Bronchial epithelial cell (primary cell): ENCODE measurements around the gene DLL4. TPM values are rescaled to one million over a fixed set of nuclear protein-coding genes. Genes with fewer than 3 reads are reported as not detected.

ENCODE experiments used
- DNase-seq: peaks from one replicate; pipeline ENCODE4 v3.0.0-alpha.2; 2010; ENCODE audit warnings: low read depth
- FAIRE-seq: peaks from 2 replicates; lab custom pipeline; 2011; peaks lifted over from hg19 to GRCh38; lab: Jason Lieb, UNC
- H3K27me3 ChIP-seq: 2 replicates; pipeline ENCODE4 v1.5.1; 2011; ENCODE audit warnings: low read length; ENCODE audit not compliant: control insufficient read depth, insufficient read depth
- H3K36me3 ChIP-seq: 2 replicates; pipeline ENCODE4 v1.5.1; 2011; ENCODE audit warnings: low read length; ENCODE audit not compliant: control insufficient read depth, insufficient read depth
- H3K4me3 ChIP-seq: 2 replicates; pipeline ENCODE4 v1.5.1; 2011; ENCODE audit warnings: mild to moderate bottlenecking, low read depth, low read length, control low read depth
- CTCF ChIP-seq: IDR thresholded peaks from 2 replicates; pipeline ENCODE4 v1.5.1; 2011; ENCODE audit warnings: mild to moderate bottlenecking, moderate library complexity, low read length, control low read depth, inconsistent platforms; ENCODE audit not compliant: insufficient read depth, severe bottlenecking
- total RNA-seq: library from RNA; depleted of rRNA; stranded (reverse); fragments of >200 nt; gene quantifications from 2 replicates; pipeline ENCODE4 v1.2.1, GENCODE V29; 2014

Gene DLL4
- total RNA-seq, 1 donor from 2014 or later = not detected

GRCh38 chr15:40941528-40942336 is 12.6 kb downstream of the DLL4 start:
- H3K4me3 ChIP-seq = peak overlapping the region; percentile 50
- H3K36me3 ChIP-seq = no peaks in the 10 kb centered on the region
- FAIRE-seq = no peak
- DNase-seq = peak; percentile 29
- peaks cover 9% of the 10 kb centered on the region for H3K27me3 ChIP-seq
- TF ChIP-seq CTCF = peak; percentile 46

- FAIRE-seq = no peak
Observed at GRCh38 chr15:40942337-40942854, 13.3 kb downstream of the DLL4 start.

GRCh38 chr15:40942878-40943277 is 13.7 kb downstream of the DLL4 start:
- TF ChIP-seq CTCF = no peak
- Histone ChIP-seq H3K36me3 (no peaks in the 10 kb centered on the region), H3K4me3 (no peak overlapping the region), H3K27me3 (peaks cover 9% of the 10 kb centered on the region)
- no peak for FAIRE-seq
- no peak for DNase-seq

More at GRCh38 chr15:40942337-40942854, 13.3 kb downstream of the DLL4 start:
- peaks cover 9% of the 10 kb centered on the region for H3K27me3 ChIP-seq
- DNase-seq = no peak
- no peak for TF ChIP-seq CTCF
- H3K4me3 ChIP-seq = peak overlapping the region; percentile 50
- H3K36me3 ChIP-seq = no peaks in the 10 kb centered on the region

GRCh38 chr15:40943764-40944365 is 14.7 kb downstream of the DLL4 start:
- Histone ChIP-seq H3K36me3 (no peaks in the 10 kb centered on the region), H3K27me3 (peaks cover 9% of the 10 kb centered on the region), H3K4me3 (no peak overlapping the region)
- DNase-seq = no peak
- FAIRE-seq = no peak
- no peak for TF ChIP-seq CTCF

- no peak overlapping the region for H3K4me3 ChIP-seq
- no peak for TF ChIP-seq CTCF
- peaks cover 9% of the 10 kb centered on the region for H3K27me3 ChIP-seq
- no peaks in the 10 kb centered on the region for H3K36me3 ChIP-seq
- FAIRE-seq (no peak), DNase-seq (no peak)
Observed at GRCh38 chr15:40944510-40945296, 15.6 kb downstream of the DLL4 start.
